Stimulated activated naive CD4-positive, alpha-beta T cell treated with Interleukin-2 at 50 U/mL for 16 hours (primary cell): ENCODE measurements around the gene MACROH2A2.
A peak's percentile ranks its signal among the peaks of the same experiment; 100 is the strongest.
"Not testable (repeated sequence)": the region's sequence is repeated elsewhere in the genome, so short reads cannot be mapped to it uniquely, and the experiment has no call there.

Experiments
- DNase-seq: peaks from one replicate; lab custom pipeline; 2025; lab: John Stamatoyannopoulos, UW

Gene MACROH2A2

DNA sequence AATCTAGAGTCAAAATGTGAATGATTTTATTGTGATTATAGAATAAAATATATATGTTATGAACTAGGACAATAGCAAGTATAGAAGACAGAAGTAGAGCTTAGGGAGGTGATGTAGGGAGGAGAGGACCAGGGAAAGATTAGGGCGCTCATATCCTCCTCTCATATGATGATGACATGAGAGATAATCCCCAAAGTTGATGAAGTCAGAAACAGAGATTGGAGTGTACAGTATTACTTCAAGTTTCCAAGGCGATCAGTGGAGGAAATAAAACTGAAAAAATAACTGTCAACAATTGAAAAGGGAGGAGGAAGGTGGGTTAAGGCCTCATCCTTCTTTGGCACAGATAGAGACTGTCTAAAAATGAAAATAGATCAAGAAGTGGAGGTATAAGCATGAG is 14.9 kb downstream of the MACROH2A2 start:
- no peak for DNase-seq

GRCh38 chr10:70068925-70069324 is 16.3 kb downstream of the MACROH2A2 start:
- DNase-seq = no peak

DNA sequence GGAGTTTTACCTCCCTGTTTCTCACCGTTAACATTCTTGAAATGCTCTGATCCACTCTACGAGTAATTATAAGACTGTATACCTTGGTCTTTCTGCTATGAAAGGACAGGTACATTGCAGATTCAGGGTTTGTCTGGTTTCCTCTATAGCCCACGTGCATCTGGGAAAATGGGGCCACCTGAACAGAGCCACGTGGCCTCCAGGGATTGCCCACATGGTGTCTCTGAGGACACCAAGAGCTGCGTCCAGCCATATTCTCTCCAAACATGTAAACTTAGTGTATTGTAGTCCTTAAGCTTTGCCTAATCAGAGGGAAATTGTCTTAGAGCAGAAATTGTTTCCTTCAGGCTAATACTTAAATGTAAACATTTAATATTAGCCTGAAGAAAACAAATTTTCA is 16.7 kb downstream of the MACROH2A2 start:
- DNase-seq = no peak

DNA sequence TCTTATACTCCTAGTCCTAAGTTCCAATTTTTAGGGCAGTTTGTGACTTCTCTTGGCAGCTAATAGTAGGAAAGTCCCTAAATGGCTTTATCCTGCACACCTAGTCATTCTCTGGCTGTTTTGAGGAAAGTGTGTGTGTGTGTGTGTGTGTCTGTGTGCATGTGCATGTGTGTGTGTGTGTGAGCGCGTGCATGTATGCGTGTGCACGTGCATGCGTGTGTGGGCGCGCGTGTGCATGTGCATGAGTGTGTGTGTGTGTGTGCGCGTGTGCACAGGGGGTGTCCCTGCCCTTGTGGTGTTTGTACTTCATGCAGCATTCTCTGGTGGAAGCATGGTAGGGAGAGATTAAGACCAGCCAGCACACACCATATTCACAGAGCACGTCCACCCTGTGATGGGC is 18.2 kb downstream of the MACROH2A2 start:
- DNase-seq = no peak

- DNase-seq = no peak
Observed at GRCh38 chr10:70074165-70074564, 21.5 kb downstream of the MACROH2A2 start.

DNA sequence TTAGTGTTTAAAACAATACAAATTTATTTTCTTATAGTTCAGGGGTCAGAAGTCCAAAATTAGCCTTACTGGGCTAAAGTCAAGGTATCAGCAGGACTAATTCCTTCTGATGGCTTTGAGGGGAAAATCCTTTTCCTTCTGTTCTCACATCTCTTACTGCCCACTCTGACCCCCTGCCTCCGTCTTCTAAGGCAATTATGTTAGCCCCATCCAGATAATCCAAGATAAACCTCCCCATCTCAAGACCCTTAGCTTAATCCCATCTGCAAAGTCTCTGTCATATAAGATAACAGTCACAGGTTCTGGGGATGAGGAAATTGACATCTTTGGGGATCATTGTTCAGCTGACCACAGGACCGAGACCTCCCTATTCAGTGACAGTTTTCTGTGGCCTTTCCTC is 22.3 kb downstream of the MACROH2A2 start:
- no peak for DNase-seq

GRCh38 chr10:70078329-70078728 is 25.7 kb downstream of the MACROH2A2 start:
- no peak for DNase-seq

DNA sequence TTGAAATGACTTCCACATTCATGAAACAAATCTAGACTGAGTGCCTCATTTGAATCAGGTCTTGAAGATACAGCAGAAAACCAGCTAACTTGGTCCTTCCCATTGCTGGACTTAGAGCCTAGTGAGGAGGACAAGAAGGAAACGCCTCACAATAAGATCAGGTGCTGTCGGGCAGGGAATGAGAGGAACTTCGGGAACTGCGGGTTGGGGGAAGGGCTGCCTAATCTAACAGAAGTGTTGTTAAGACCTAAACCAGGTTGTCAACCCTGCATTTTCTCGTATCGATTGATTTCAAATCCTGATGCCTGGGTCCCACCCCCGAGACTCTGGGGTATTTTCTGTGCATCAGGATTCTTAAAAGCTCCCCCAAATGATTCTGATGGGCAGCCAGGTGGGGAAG is 26.3 kb downstream of the MACROH2A2 start:
- no peak for DNase-seq

DNA sequence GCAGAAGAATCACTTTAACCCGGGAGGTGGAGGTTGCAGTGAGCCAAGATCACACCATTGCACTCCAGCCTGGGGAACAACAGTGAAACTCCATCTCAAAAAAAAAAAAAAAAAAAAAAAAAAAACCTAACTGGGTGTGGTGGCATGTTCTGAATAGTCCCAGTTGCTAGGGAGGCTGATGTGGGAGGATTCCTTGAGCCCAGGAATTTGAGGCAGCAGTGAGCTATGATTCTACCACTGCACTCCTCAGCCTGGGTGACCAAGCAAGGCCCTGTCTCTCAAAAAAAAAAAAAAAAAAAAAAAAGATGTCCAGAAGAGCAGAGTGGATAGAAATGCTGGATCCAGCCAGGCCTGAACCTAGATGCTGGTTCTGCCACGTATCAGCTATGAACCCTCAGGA is 28.1 kb downstream of the MACROH2A2 start:
- DNase-seq = not testable (repeated sequence)

DNA sequence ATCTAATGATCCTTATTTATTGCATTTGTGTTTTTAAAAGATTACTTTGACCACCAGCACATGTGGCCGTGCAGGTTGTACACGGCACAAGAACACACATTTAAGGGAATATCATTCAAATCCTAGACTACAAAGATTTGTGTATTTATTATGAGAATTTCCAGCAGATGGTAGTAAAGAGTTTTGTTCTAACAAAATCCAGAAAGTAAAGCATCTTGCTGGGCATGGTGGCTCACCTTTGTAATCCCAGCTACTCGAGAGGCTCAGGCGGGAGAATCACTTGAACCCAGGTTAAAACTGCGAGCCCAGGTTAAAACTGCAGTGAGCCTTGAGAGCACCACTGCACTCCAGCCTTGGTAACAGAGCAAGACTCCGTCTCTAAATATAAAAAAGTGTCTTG is 31.5 kb downstream of the MACROH2A2 start:
- no peak for DNase-seq

DNA sequence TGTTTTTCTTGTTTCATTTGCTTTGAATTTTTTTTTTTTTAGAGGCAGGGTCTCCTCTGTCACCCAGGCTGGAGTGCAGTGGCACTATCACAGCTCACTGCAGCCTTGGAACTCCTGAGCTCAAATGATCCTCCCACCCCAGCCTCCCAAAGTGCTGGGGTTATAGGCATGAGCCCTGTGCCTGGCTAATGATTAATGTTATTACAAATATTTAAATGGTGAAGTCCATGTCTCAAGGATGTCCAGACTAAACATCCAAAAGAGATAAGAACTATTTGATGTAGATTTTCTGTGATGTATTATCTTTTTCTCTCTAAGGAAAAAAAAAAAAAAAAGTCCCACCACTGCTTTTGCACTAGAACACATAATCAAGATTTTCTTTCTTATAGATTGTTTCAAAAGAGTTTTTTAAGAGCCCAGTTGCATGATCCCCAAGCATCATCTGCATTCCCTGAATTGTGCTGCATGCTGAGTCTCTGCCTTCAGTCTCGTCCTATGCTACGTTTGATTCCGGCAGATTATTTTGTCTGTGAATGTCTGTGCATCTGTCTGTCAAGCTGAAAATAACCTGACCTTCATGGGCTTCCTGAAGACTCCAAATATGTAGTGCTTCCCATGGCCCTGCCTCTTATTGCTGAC is 33.4 kb downstream of the MACROH2A2 start:
- DNase-seq = no peak

GRCh38 chr10:70087616-70088307 is 35.1 kb downstream of the MACROH2A2 start:
- DNase-seq = no peak

- no peak for DNase-seq
Observed at GRCh38 chr10:70088308-70088698, 35.7 kb downstream of the MACROH2A2 start.

DNA sequence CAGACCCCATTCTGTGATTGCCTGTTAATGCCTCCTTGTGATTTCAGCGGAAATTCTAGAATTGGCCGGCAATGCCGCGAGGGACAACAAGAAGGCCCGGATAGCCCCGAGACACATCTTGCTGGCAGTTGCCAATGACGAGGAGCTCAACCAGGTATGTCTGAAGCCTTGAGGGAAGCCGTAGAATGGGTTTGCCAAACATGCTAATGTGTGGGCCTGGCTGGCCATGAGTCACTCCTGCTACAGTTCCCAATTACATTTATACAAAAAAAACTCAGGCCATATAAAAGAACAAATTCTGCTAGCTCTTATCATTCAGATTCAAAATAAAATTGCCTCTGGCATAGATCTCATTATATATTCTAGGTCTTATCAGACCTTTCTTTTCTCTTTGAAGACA is 37.4 kb downstream of the MACROH2A2 start:
- no peak for DNase-seq

DNA sequence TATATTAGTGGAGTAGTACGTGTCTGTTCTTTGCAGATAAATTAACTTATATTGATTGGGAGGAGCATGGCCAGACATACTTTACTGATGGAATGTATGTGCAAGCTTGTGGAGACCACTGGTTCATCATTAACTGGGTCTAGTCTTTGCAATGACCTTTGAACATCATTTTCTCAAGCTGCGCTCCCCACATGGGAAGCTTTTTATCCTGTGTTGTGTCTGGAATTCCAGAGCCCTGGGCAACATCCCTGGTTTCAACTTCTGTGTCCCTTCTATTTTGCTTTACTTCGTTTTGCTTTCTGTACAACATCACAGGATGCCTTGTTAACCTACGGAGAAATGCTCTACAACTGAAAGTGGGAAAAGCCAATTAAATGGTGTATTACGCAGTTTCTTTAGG is 38.3 kb downstream of the MACROH2A2 start:
- no peak for DNase-seq

- DNase-seq = no peak
Observed at GRCh38 chr10:70092389-70092718, 39.7 kb downstream of the MACROH2A2 start.

DNA sequence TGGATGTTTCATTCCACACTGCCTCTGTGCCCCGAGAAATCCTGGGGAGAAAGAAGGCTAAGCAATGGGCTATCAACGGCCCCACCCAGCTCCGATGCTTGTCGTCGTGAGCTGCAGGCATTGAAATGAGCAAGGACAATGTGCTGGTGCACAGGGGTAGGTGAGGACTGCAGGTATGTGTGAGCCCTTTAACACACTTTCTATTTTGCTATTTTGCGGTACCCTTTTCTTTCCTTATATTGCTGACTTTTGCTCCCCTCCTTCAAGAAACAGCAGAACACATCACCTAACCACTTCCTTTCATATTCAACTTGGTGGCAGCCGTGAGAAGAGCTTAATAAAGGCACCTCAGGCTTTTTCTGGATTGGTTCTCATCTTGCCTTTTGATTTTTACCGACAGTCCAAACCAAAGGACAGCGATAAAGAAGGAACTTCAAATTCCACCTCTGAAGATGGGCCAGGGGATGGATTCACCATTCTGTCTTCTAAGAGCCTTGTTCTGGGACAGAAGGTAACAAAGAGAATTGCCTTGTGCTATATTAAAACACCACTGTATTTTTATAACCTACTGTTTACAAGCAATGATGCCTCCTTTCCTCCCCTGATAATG is 40.8 kb downstream of the MACROH2A2 start:
- peak; percentile 3 for DNase-seq

GRCh38 chr10:70094250-70094649 is 41.6 kb downstream of the MACROH2A2 start:
- no peak for DNase-seq

DNA sequence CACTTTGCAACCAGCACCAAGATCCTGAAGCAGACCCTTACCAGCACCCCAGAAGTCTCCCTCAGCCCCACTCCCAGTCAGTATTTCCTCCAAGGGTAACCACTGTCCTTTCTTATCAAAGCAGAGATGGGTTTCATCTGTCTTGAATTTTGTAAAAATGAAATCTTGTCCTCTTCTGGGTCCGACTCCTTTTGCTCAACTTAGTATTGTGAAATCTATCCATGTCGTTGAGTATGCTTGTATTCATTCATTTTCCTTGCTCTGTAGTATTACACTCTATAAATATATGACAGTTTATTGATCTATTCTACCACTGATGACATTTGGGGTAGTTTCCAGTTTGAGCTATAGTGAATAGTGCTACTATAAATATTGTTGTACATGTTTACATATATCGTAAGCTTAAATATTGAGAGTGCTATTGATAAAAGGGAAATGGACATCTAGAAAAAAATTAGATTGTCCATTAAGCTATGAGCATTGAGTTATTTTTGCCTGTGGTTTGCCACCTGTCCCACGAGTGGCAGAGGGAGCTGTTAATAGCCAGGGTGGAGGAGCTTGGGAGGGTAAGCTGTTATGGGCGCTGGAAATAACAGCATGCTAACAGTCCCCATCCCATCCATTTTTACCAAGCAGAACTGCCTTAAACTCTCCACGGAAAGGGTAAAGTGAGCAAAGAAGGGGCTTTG is 43.5 kb downstream of the MACROH2A2 start:
- no peak for DNase-seq

- no peak for DNase-seq
Observed at GRCh38 chr10:70096705-70097420, 44.2 kb downstream of the MACROH2A2 start.

DNA sequence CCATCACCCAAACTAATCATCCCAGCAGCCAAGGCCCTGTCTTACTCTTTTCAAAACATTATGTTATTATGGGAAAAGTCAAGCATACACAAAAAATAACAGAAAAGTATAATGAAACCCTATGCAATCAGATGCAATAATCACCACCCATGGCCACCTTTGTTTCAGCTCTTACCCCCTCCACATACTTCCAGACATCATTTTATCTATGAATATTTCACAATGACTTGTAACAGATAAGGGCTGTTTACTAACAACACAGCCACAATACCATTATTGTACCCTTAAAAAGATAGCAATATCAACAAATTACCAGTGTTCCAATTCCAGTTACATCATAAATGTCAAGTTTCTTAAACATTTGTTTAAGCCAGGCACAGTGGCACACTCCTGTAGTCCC is 44.8 kb downstream of the MACROH2A2 start:
- DNase-seq = no peak

DNA sequence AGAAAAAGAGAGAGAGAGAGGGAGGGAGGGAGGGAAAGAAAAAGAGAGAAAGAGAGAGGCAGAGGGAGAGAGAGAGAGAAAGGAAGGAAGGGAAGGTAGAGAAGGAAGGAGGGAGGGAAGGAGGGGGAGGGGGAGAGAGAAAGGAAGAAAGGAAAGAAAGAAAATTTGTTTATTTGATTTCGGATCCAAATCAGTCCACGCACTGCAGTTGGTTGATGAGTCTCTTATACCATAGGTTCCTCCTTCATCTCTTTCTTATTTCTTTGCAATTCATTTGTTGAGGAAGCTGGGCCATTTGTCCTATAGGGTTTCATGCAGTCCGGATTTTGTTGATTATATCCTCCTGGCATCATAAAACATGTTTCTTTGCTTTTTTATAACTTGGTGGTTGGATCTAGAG is 45.6 kb downstream of the MACROH2A2 start:
- DNase-seq = no peak
